ENCODE results near the gene HNRNPUL1. TPM values are rescaled to one million over a fixed set of nuclear protein-coding genes. Genes with fewer than 3 reads are reported as not detected.

HNRNPUL1 gene
- total and polyA plus RNA-seq, 2 experiments from 2014 or later, result 204 to 207 TPM

GRCh38 chr19:41220811-41221210 lies 43.4 kb upstream of the HNRNPUL1 start:
- Histone ChIP-seq H3K27me3 (ENCODE audit: insufficient read depth) (no peaks in the 10 kb centered on the region), H3K36me3 (ENCODE audit: insufficient read depth) (no peaks in the 10 kb centered on the region), H3K27ac (ENCODE audit: low read depth) (no peak overlapping the region), H3K4me3 (no peak overlapping the region), H3K9me2 (ENCODE audit: insufficient read depth) (no peaks in the 10 kb centered on the region), H3F3A (replicated peaks; ENCODE audit: low read depth) (peaks cover 12% of the 10 kb centered on the region; the same call in 1 of the 2 replicates), H4K20me1 (replicated peaks; ENCODE audit: insufficient read depth) (no peaks in the 10 kb centered on the region), H3K4me2 (no peak overlapping the region; the same call in 1 of the 2 replicates), H3K79me2 (replicated peaks; ENCODE audit: insufficient read depth) (peaks cover 13% of the 10 kb centered on the region; the same call in 1 of the 2 replicates), H3K4me1 (ENCODE audit: insufficient read depth) (peaks cover 36% of the 10 kb centered on the region), H2AFZ (no peak overlapping the region)
- DNase-seq (ENCODE audit: low spot score) (no peak), ATAC-seq (no peak)
- Mint-ChIP-seq H3K9me3 (no peaks in the 10 kb centered on the region; the same call in 2 of the 3 replicates), H3K27ac (no peak overlapping the region), H3K4me3 (peak overlapping the region; percentile 17; the same call in 2 of the 3 replicates), H3K4me1 (peaks cover 57% of the 10 kb centered on the region), H3K27me3 (ENCODE audit: insufficient read depth, low read depth, poor library complexity) (peaks cover 10% of the 10 kb centered on the region), H3K36me3 (ENCODE audit: low read depth) (peaks cover 19% of the 10 kb centered on the region)
- TF ChIP-seq JUNB (IDR thresholded peaks at IDR 0.05; ENCODE audit: unreplicated experiment) (no peak), ZNF114 (CRISPR knock-in tag; IDR thresholded peaks at IDR 0.05) (no peak), POLR2AphosphoS5 (IDR thresholded peaks at IDR 0.05; ENCODE audit: low read depth) (no peak), NANOG (IDR thresholded peaks at IDR 0.05; ENCODE audit: borderline replicate concordance) (no peak), EZH2 (IDR thresholded peaks at IDR 0.05; ENCODE audit: low read depth, unreplicated experiment) (no peak)
- TF ChIP-seq, protein P1, sequence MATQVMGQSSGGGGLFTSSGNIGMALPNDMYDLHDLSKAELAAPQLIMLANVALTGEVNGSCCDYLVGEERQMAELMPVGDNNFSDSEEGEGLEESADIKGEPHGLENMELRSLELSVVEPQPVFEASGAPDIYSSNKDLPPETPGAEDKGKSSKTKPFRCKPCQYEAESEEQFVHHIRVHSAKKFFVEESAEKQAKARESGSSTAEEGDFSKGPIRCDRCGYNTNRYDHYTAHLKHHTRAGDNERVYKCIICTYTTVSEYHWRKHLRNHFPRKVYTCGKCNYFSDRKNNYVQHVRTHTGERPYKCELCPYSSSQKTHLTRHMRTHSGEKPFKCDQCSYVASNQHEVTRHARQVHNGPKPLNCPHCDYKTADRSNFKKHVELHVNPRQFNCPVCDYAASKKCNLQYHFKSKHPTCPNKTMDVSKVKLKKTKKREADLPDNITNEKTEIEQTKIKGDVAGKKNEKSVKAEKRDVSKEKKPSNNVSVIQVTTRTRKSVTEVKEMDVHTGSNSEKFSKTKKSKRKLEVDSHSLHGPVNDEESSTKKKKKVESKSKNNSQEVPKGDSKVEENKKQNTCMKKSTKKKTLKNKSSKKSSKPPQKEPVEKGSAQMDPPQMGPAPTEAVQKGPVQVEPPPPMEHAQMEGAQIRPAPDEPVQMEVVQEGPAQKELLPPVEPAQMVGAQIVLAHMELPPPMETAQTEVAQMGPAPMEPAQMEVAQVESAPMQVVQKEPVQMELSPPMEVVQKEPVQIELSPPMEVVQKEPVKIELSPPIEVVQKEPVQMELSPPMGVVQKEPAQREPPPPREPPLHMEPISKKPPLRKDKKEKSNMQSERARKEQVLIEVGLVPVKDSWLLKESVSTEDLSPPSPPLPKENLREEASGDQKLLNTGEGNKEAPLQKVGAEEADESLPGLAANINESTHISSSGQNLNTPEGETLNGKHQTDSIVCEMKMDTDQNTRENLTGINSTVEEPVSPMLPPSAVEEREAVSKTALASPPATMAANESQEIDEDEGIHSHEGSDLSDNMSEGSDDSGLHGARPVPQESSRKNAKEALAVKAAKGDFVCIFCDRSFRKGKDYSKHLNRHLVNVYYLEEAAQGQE (IDR thresholded peaks at IDR 0.05; ENCODE audit: unreplicated experiment), result no peak
- TF ChIP-seq, protein P2, sequence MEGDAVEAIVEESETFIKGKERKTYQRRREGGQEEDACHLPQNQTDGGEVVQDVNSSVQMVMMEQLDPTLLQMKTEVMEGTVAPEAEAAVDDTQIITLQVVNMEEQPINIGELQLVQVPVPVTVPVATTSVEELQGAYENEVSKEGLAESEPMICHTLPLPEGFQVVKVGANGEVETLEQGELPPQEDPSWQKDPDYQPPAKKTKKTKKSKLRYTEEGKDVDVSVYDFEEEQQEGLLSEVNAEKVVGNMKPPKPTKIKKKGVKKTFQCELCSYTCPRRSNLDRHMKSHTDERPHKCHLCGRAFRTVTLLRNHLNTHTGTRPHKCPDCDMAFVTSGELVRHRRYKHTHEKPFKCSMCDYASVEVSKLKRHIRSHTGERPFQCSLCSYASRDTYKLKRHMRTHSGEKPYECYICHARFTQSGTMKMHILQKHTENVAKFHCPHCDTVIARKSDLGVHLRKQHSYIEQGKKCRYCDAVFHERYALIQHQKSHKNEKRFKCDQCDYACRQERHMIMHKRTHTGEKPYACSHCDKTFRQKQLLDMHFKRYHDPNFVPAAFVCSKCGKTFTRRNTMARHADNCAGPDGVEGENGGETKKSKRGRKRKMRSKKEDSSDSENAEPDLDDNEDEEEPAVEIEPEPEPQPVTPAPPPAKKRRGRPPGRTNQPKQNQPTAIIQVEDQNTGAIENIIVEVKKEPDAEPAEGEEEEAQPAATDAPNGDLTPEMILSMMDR (conservative IDR thresholded peaks at IDR 0.05; ENCODE audit: low read depth in 2 of 2), result no peak
- TF ChIP-seq, protein P3, sequence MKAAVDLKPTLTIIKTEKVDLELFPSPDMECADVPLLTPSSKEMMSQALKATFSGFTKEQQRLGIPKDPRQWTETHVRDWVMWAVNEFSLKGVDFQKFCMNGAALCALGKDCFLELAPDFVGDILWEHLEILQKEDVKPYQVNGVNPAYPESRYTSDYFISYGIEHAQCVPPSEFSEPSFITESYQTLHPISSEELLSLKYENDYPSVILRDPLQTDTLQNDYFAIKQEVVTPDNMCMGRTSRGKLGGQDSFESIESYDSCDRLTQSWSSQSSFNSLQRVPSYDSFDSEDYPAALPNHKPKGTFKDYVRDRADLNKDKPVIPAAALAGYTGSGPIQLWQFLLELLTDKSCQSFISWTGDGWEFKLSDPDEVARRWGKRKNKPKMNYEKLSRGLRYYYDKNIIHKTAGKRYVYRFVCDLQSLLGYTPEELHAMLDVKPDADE (IDR thresholded peaks at IDR 0.05), result no peak
